ENCODE data around the gene PTEN. TPM values are rescaled to one million over a fixed set of nuclear protein-coding genes. Genes with fewer than 3 reads are reported as not detected.
"Not testable (repeated sequence)": the region's sequence is repeated elsewhere in the genome, so short reads cannot be mapped to it uniquely, and the experiment has no call there.

Gene PTEN
- total and polyA plus RNA-seq, 2 experiments from 2014 or later: 30.4 to 66.1 TPM

- Histone ChIP-seq H3K27ac (no peak overlapping the region), H3K4me3 (no peak overlapping the region), H3K36me3 (peaks cover 7% of the 10 kb centered on the region), H3K9me3 (ENCODE audit: low read depth) (no peaks in the 10 kb centered on the region), H3K4me1 (ENCODE audit: low read depth) (no peaks in the 10 kb centered on the region), H3K27me3 (no peaks in the 10 kb centered on the region)
- DNase-seq (ENCODE audit: low read depth in 1 of 2, low spot score in 1 of 2): no peak
- no peak for TF ChIP-seq CTCF (IDR thresholded peaks at IDR 0.05; ENCODE audit: low read depth, low read length)
Measured at GRCh38 chr10:87880336-87880735, 16.9 kb downstream of the PTEN start.

- not testable (repeated sequence) for H3K9me3 ChIP-seq (ENCODE audit: low read depth); H3K27me3 ChIP-seq; H3K4me3 ChIP-seq; H3K4me1 ChIP-seq (ENCODE audit: low read depth); DNase-seq (ENCODE audit: low read depth in 1 of 2, low spot score in 1 of 2); H3K27ac ChIP-seq; H3K36me3 ChIP-seq
Measured at GRCh38 chr10:87881373-87882059, 18.1 kb downstream of the PTEN start.

GRCh38 chr10:87882555-87883294, 19.3 kb downstream of the PTEN start:
- Histone ChIP-seq H3K36me3 (peaks cover 2% of the 10 kb centered on the region), H3K4me1 (ENCODE audit: low read depth) (no peaks in the 10 kb centered on the region), H3K27me3 (no peaks in the 10 kb centered on the region), H3K27ac (no peak overlapping the region), H3K4me3 (no peak overlapping the region), H3K9me3 (ENCODE audit: low read depth) (peaks cover 3% of the 10 kb centered on the region)
- no peak for DNase-seq (ENCODE audit: low read depth in 1 of 2, low spot score in 1 of 2)
- TF ChIP-seq CTCF (IDR thresholded peaks at IDR 0.05; ENCODE audit: low read depth, low read length): no peak

GRCh38 chr10:87886635-87887034, 23.2 kb downstream of the PTEN start:
- Histone ChIP-seq H3K4me3 (no peak overlapping the region), H3K27me3 (no peaks in the 10 kb centered on the region), H3K27ac (no peak overlapping the region), H3K4me1 (ENCODE audit: low read depth) (no peaks in the 10 kb centered on the region), H3K9me3 (ENCODE audit: low read depth) (peaks cover 3% of the 10 kb centered on the region), H3K36me3 (no peaks in the 10 kb centered on the region)
- DNase-seq (ENCODE audit: low read depth in 1 of 2, low spot score in 1 of 2): no peak
- no peak for TF ChIP-seq CTCF (IDR thresholded peaks at IDR 0.05; ENCODE audit: low read depth, low read length)

GRCh38 chr10:87887146-87887545, 23.7 kb downstream of the PTEN start:
- no peak overlapping the region for H3K4me3 ChIP-seq
- H3K4me1 ChIP-seq (ENCODE audit: low read depth): no peaks in the 10 kb centered on the region
- H3K36me3 ChIP-seq: no peaks in the 10 kb centered on the region

More at GRCh38 chr10:87887146-87887545, 23.7 kb downstream of the PTEN start:
- H3K9me3 ChIP-seq (ENCODE audit: low read depth): peaks cover 3% of the 10 kb centered on the region
- no peak overlapping the region for H3K27ac ChIP-seq
- DNase-seq (ENCODE audit: low read depth in 1 of 2, low spot score in 1 of 2): no peak
- TF ChIP-seq CTCF (IDR thresholded peaks at IDR 0.05; ENCODE audit: low read depth, low read length): no peak
- H3K27me3 ChIP-seq: no peaks in the 10 kb centered on the region
